Measurements from ENCODE around the gene CDH2.

DNA sequence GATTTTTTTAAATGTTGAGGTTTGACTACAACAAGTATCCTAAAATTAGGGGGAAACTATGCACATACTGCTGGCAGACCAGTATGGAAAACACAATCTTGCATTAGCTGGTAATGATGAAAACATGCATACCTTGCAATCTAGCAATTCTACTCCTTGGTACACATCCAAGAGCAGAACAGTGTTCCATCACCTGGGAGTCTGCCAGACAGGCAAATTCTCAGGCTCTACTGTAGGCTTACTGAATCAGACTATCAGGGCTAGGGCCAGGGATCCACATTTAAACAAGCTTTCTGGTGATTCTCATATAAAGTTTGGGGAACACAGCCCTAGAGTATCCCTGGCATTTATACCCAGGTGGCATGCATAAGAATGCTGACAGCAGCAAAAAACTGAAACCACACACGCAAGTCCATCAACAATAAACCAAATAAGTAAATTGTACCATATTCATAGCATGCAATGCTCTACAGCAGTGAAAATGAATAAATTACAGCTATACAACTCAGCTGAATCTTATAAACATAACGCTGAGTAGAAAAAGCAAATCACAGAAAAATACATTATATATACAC, 13.6 kb downstream of the CDH2 start:
- TF ChIP-seq, protein P1, sequence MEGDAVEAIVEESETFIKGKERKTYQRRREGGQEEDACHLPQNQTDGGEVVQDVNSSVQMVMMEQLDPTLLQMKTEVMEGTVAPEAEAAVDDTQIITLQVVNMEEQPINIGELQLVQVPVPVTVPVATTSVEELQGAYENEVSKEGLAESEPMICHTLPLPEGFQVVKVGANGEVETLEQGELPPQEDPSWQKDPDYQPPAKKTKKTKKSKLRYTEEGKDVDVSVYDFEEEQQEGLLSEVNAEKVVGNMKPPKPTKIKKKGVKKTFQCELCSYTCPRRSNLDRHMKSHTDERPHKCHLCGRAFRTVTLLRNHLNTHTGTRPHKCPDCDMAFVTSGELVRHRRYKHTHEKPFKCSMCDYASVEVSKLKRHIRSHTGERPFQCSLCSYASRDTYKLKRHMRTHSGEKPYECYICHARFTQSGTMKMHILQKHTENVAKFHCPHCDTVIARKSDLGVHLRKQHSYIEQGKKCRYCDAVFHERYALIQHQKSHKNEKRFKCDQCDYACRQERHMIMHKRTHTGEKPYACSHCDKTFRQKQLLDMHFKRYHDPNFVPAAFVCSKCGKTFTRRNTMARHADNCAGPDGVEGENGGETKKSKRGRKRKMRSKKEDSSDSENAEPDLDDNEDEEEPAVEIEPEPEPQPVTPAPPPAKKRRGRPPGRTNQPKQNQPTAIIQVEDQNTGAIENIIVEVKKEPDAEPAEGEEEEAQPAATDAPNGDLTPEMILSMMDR (conservative IDR thresholded peaks at IDR 0.05): no peak
- TF ChIP-seq ZFX (IDR thresholded peaks at IDR 0.05): no peak
